HG03521 (cell line): Measurements from ENCODE around the gene HPSE.

Experiments
- ATAC-seq: cut with Tn5 transposase; IDR thresholded peaks from one replicate; pipeline ENCODE4 v1.9.1; 2021; ENCODE audit warnings: mild to moderate bottlenecking, moderate library complexity; ENCODE audit not compliant: unreplicated experiment

HPSE gene

DNA sequence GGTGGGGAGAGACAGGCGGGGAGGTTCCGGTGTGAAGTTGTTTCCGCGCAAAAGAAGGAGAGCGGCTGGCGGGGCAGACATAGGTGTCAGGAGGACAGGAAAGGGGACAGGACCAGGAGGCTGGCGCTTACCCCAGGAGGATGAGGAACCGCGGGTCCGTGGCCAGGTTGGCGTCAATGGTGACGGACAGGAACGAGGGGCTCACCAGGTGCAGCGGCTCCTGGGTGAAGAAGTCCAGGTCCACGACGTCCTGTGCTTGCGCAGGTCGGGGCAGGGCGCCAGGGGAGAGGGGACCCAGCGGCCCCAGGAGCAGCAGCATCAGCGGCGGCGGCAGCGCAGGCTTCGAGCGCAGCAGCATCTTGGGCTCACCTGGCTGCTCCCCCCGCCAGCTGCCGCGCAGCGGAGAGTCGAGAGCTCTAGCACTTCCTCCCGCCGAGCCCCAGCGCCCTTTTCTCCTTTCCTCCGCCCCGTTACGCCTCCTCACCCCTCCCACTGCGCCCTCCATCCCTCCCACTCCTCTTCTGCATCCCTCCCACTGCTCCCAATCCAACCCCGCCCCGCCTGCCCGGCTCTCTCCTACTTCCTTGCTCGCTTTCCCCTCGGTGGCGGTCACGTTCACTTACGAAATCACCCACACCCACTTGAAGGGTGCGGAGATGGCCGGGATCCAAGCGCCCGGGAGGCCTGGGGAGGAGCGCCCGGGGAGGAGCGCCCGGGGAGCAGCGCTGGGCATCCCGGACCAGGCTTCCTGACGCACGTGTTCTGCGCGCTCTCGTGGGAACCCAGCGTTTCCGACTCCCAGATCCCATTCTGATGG, at the start of gene HPSE:
TSS of gene HPSE (minus strand) at position 424 of the 817 bp plus-strand sequence. CDS start at position 358, 66 bp downstream.
- ATAC-seq, result peak; percentile 70

DNA sequence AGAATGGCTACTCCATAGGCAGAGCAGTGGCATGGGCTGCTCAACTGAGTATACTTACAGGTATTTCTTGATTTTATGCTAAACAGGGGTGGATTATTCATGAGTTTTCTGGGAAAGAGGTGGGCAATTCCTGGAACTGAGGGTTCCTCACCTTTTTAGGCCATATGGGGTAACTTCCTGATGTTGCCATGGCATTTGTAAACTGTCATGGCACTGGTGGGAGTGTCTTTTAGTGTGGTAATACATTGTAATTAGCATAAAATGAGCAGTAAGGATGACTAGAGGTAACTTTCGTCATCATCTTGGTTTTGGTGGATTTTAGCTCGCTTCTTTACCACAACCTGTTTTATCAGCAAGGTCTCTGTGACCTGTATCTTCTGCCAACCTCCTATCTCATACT, 48.2 kb upstream of the HPSE start:
- no peak for ATAC-seq

DNA sequence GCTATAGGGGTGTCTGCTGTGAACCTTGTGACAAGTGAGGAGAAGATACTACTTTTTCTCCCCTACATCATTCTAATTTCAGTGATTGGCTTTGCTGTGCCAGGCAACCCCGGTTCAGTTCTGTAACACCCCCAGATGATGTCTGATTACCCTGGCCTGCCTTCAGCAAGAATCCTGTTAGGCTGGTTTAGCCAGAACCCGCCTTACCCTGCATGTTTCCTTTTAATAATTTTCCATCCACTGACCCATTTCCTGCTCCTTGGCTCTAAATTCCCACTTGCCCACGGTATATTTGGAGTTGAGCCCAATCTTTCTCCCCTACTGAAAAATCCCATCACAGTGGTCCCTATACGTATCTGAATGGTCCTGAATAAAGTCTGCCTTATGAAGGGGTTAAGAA, 46.5 kb upstream of the HPSE start:
- ATAC-seq, result no peak

DNA sequence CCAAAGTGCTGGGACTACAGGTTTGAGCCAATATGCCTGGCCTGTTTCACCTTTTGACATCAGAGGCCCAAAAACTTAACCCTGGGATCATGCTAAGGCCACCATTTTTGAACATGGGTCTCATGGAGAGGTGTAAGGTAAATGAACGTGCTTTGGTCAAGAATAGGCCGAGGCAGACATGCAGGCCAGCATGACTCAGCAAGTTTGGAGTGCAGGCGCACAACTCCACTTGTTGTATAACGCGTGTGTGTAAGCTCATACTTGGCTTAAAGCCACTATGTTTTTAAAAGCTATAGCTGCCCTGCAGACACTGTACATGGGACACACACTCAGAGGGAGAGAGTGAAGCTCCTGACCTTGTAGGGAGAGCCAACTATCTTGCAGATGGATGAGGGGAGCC, 43.8 kb upstream of the HPSE start:
- ATAC-seq, result no peak

DNA sequence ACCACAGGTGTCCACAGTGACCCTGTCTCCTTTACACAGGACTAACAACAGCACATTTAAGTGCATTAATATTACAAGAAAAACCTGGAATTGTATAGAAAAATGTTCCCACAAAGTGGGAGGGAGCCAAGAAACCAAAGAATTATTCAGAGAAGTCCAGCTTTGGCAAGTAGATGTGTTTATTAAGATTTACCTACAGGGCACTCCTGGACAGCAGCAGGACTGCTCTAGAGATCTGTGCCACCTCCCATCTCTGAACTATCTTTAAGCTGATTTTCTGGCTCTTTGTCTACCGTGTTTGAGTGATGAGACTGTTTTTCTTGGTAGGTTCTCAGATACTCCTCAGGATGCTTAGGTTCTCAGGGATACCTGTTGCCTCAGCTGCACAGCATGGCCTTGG, 38.3 kb upstream of the HPSE start:
- no peak for ATAC-seq

DNA sequence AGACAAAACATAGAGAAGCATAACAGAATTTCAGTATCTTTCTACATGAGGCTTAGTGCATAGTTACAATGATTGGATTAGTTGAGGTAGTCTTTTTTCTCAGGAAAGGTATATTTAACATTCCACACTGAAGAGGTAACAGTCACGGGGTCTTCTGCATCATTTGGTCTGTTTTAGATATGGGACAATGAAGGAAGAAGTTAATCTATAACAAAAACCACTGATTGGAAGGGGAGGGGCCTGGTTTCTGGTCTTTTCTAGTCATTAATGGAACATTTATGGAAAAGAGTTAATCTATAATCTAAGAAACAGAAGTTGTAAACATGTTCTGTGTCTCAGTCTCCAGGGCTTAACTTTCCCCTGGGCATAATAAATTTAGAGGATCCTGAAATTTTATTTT, 37.3 kb upstream of the HPSE start:
- no peak for ATAC-seq

DNA sequence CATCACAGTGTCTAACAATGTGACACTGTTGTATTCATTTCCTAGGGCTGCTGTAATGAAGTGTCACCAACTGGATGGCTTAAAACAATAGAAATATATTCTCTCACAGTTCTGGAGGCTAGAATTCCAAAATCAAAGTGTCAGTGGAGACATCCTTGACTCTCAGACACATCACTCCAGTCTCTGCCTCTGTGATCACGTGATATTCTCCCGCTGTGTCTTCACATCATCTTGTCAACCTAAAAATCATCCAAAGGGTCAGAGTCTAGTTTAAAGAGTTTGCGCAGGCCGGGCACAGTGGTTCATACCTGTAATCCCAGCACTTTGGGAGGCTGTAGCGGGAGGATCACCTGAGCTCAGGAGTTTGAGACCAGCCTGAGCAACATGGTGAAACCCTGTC, 36.6 kb upstream of the HPSE start:
- ATAC-seq, result no peak

DNA sequence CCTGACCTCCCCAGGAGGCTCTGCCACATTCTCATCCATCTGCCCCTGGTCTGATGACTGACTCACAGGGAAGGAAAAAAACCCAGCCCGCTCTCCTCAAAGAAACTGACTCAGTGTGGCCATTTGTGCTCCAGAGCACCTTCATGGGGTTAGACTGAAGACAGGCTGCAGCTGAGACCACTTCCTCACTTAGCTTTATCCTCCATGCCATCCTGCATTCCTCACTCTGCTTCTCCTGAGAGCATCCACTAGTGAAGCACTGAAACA, 35.9 kb upstream of the HPSE start:
- ATAC-seq, result no peak

DNA sequence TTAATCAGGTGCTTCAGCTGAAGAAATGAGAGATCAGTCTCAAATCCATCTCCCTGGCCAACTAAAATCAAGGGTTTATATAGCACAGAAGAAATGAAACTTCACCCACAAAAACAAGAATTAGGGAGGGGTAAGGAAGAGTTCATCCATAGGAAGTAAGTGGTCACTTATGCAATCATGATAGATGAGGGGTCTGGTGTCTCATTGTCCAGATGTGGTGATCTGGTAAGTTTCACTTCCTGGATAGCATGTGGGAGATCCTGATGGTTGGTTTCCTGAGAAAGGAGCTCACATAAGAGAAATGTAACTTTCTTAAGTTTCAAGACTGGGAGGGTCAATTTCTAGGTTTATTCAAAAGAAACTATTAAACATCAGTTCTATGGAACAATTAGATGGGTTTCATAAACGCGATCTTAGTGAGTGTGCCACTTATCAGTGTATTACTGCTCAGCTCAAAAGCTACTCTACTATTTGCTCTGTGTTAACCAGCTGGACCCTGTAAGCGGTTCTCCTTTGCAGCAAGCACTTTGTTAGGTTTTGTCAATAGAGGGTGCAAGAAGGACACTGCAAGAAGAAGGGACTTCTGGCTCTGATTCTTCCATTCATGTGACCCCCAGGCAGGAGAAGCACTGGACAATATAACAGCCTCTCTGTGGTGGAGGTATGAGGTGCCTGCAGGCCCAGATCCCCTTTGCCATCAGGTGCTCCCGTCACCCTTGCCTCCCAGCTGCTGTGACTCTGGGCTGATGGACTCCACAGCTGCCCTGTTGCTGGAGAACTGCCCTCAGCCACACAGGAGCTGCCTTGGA, 35.4 kb upstream of the HPSE start:
- ATAC-seq, result no peak

DNA sequence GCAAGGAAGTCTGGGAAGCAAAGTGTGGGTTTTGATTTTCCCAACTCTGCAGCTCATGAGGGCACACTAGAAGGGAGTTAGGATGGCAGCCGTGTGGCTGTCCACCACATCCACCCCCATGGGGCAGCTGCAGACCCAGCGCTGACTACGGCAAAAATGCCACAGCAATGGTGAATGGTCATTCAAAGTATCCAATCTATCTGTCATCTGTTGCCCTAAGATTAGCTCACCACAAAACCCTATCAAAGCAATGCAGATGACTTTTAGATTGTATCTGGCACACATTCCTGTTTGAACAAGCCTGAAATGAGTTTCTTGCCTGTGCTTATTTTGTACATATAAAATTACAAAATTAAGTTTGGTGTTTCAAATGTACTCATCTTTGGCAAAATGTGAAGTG, 29.7 kb upstream of the HPSE start:
- no peak for ATAC-seq

DNA sequence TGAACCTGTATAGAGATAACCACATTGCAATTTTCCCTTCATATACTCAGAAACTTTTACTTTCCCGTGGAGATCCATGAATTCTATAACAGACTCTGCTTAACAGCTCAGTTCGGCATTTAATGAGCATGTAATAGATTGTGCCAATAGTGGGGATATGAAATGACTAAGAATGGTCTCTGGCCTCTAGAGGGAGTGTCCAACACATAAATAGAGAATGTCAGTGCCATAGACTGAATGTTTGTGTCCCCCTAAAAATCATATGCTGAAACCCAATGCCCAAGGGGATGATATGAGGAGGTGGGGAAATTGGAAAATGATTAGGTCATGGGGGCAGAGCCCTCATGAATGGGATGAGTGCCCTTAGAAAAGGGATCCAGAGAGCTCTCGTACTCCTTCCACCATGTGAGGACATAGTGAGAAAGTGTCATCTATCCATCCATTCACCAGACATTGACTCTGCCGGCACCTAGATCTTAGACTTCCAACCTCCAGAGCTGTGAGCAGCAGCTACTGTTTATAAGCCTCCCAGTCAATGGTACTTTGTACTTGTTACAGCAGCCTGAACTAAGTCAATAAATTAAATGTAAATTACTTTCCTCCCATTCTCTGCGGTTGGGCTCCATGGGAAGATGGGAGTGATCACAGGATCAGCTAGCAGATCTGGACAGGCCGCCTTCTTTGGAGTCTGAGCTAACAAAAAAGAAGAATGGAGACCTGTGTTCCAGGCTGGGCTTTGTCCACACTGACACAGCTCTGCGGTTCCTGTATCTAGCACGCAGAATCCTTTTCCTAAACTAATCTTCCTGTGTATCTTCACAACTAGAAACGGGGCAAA, 28.1 kb upstream of the HPSE start:
- ATAC-seq, result no peak

DNA sequence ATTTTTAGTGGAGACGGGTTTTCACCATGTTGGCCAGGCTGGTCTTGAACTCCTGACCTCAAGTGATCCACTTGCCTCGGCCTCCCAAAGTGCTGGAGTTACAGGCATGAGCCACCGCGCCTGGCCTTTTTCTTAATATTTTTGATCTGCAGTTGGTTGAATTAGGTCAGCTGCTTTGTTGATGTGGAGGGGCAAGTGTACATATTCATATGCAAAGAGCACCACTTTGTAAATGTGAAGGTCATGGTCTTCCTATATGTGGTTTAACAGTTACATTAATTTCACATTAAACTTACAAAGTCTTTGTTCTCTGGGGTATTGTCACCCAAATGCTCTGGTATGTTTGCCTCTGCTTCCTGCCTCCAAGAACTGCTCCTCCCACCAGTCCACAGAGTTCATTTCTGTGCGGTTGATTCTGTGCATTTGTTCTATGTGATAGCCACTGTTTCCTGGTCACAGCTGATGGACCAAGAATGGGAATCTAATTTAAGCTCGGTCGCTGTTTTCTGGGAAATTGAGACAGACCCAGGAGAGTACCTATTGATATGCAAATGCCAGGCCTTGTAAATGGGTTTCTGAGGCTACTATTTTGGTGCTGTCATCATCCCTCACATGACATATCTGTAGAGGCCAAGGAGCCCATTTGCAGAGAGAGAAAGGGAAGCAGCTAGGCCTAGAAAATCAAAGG, 26.9 kb upstream of the HPSE start:
- no peak for ATAC-seq

DNA sequence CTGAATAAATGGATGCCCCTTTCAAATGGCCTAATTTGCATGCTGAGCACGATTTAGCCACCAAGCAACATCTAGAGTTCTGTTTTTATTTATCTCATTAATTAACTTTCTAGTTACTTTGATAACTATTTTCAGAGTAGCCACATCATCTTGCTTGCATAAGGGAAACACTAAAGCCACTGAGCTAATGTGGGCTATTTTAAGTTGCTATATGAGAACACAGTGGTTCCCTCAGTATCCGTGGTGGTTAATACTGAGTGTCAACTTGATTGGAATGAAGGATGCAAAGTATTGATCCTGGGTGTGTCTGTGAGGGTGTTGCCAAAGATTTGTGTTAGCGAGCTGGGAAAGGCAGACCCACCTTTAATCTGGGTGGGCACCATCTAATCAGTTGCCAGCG, 25.4 kb upstream of the HPSE start:
- no peak for ATAC-seq

DNA sequence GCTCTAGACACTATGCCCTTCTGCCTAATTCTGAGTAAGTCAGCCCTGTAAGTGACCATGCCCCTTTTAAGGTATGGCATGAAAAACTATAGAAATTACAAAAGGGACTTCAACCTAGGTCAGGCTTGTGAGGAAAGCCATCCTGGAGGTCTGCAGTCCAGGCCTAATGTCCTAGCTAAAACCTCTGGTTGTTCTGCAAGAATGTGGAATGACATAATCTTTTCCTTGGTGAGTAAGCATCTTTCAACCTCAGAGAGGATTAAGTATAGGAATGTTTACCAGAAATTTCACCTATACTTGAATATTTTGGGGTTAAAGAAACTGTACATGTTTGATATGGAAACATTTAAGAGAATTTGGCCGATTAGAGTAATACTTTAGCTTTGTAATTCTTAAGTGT, 23.8 kb upstream of the HPSE start:
- ATAC-seq, result no peak

DNA sequence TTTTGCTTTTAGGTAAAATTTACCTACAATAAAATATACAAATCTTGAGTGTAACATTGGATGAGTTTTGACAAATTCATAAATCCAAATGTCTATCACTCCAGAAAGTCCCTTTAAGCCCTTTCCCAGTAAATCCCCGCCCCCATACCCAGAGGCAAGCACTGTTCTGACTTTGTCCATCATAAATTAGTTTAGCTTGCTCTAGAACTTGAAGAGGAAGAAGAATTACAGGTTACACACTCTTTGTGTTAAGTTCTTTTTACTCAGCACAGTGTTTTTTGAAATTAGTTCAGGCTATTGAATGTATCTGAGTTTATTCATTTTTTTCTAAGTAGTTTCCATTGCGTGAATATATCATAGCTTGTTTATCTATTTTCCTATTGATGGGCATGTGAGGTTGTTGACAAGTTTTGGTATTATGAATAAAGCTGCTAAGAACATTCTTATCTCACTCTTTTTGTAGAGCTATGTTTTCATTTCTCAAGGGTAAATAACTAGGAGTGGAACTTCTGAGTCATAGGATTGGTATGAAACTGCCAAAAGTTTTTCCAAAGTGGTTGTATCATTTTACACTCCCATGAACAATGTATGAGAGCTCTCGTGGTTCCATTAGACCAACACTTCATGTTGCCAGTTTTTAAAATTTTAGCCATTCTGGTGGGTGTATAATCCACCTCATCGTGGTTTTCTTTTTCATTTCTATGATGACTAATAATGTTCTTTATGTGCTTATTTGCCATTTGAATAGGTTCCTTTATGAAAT, 22.4 kb upstream of the HPSE start:
- peak; percentile 46 for ATAC-seq

DNA sequence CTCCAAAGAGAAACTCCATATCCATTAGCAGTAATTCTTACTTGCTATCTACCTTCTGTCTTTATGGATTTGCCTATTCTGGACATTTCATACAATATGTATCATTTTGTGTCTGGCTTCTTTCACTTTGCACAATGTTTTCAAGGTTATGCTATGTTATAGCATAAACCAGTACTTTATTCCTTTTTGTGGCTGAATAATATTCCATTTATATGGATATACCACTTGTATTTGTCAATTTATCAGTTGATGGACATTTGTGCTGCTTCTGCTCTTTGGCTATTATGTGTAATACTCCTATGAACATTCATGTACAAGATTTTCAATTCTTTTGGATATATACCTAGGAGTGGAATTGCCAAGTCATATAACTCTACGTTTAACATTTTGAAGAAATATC, 18.9 kb upstream of the HPSE start:
- no peak for ATAC-seq

DNA sequence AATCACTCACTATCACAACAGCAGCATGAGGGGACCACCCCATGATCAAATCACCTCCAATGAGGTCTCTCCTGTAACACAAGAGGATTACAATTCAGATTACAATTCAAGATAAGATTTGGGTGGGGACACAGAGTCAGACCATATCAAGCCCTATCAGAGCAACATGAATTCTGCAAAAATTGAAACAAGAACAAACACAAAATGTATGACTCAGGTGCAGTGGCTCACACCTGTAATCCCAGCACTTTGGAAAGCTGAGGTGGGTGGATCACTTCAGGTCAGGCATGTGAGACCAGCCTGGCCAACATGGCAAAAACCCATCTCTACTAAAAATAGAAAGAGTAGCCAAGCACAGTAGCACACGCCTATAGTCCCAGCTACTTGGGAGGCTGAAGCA, 13.4 kb upstream of the HPSE start:
- no peak for ATAC-seq

DNA sequence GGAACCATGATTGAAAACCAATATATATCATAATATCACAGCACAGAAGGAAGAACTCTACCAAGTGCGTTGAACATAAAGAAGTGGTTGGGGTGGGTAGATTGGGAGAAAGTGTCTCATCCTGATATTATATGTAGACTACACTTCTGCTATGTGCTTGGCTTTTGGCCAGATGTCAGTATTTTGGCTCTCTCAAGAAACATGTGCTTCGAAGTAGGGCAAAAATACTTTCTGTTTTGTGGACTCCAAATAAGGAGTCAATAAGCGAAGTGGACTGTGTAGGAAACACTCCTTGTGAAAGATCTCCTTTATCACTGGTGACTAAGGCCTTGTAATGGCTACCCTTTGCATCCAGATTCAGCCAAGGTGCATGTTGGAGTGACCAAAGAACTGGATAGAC, 7.8 kb upstream of the HPSE start:
- ATAC-seq, result no peak

DNA sequence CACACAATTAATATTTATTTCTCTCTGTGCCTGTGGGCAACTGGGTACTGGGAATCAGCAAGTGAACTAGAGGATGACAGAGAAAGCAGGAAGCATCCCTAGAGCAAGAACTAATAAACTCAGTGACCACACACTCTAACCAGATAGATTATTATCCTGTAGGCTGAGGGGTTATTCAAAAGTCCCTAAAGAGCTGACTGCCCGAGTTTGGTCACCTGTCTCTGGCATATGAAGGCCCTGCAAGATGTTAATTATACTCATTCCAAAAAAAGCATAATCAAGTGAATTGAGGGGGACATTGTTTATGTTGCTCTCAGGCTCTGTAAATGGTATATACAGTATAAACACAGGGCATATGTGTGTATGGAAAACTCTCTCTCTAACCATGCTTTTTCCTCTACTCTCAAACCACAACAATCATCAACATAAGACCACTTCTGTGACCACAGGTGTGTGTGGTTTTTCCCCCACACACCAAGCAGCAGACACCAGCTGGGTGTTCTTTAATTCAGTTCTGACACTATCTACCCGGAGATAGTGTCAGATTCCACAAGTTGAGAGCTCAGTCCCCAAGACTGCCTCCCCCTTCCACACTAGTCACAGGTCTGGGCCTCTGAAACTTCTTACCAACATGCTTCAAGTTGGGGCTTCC, 6.2 kb upstream of the HPSE start:
- no peak for ATAC-seq

DNA sequence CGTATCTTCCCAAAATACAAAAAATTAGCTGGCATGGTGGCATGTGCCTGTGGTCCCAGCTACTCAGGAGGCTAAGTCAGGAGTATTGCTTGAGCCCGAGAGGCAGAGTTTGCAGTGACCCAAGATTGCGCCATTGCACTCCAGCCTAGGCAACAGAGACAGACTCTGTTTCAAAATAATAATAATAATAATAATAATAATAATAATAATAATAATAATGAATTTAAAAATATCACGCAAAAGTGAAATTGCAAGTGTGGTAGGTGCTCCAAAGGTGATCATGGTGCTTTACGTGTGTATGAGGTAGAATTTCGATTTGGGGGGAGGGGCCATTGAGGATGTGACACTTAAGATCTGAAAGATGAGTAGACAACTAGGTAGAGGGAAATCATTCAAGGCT, 4.9 kb upstream of the HPSE start:
- ATAC-seq, result no peak
